GM18907 (cell line): Measurements from ENCODE around the gene CHMP2B.
"Not testable (repeated sequence)": the region's sequence is repeated elsewhere in the genome, so short reads cannot be mapped to it uniquely, and the experiment has no call there.

ENCODE experiments used
- ATAC-seq: cut with Tn5 transposase; IDR thresholded peaks from one replicate; pipeline ENCODE4 v1.9.1; 2021; ENCODE audit warnings: mild to moderate bottlenecking, moderate library complexity; ENCODE audit not compliant: unreplicated experiment

CHMP2B gene

GRCh38 chr3:87228316-87228715 is 1.2 kb downstream of the CHMP2B start:
- no peak for ATAC-seq

- ATAC-seq: no peak
Measured at GRCh38 chr3:87229113-87229512, 2.0 kb downstream of the CHMP2B start.

DNA sequence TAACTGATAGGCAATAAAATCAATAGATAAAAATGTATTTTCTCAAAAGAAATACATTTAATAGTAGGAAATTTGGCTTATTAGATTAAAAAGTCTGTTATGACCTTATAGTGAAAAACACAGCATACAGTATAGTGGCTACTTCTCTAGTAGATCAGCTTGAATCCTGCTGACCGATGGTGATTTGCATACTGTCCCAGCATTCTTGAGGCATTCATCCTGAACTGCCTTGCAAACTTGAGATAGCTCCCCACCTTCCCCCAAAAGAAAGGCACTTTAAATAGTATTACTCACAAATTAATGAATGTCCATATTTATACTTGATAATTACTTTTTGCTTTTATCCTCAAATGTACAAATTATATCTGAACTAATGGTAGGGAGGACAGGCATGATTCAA is 6.7 kb downstream of the CHMP2B start:
- ATAC-seq: no peak

DNA sequence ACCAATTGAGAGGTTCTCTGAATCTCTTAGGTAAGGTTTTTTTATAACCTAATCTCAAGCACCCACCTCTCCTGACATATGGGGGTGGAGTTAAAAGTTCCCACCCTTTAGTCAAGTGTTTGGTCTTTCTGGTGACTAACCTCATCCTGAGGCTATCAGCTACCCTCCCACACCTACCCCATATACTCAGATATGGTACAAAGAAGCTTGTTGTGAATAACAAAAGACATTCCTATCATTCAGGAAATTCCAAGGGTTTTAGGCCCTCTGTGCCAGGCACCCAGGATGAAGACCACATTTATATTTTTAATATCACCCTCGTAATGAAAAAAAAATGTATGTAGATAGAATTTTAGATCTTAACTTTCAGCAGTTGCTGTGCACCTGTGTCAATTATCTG is 9.0 kb downstream of the CHMP2B start:
- ATAC-seq: no peak

DNA sequence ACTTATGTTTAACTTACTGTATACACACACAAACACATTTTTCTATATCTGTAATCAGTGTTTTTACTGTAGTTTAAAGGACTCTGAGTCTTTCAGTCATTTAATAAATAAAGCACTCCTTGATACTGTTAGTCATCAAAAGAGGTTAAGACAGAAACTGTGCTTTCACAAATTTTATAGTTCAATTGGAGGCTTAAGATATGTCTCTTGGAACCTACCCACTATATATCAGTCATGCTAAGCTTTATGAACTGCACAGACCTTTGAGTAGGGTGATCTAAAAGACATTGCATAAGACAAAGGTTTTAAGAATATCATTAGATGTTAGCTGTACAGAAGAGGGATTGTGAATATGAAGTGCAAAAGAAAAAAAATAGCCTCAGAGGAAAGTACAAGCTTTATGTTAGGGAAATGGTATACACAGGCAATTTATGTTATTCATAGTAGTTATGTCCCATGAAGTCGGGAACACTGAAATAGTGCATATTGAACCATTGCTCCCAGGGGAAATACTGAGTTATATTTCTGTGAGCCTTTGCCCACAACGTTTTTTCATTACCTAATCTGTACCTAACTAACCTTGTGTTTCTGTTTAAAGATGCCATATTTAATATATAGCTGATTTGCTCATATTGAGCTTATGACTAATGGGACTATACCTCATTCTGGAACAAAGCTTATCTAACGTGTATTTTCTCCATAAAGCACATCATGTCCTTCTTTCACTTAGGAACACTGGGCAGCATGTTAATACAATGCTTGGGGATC is 19.7 kb downstream of the CHMP2B start:
- no peak for ATAC-seq

- no peak for ATAC-seq
Measured at GRCh38 chr3:87247430-87247773, 20.3 kb downstream of the CHMP2B start.

GRCh38 chr3:87248231-87248630 is 21.1 kb downstream of the CHMP2B start:
- ATAC-seq: not testable (repeated sequence)

- ATAC-seq: no peak
Measured at GRCh38 chr3:87248831-87249230, 21.7 kb downstream of the CHMP2B start.

GRCh38 chr3:87250009-87250408 is 22.9 kb downstream of the CHMP2B start:
- no peak for ATAC-seq

DNA sequence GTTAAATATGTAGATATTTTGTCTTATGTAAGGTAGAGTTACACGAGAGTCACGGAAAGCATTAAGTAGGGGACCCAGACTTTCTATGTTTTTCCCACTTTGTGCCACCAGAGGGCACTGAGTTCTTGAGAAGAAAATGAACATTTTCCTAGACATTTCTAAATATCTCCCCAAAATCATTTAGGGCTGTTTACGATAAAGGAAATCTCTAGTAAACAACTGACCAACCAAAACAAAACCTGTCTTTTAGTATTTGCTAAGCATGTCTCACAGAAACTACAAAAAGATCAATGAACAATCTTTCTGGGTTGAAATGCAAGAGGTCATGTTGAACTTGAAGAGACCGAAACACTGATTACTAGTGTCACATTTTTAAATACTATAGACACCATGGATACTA is 33.2 kb downstream of the CHMP2B start:
- peak; percentile 77 for ATAC-seq

GRCh38 chr3:87261925-87262324 is 34.8 kb downstream of the CHMP2B start:
- ATAC-seq: no peak

DNA sequence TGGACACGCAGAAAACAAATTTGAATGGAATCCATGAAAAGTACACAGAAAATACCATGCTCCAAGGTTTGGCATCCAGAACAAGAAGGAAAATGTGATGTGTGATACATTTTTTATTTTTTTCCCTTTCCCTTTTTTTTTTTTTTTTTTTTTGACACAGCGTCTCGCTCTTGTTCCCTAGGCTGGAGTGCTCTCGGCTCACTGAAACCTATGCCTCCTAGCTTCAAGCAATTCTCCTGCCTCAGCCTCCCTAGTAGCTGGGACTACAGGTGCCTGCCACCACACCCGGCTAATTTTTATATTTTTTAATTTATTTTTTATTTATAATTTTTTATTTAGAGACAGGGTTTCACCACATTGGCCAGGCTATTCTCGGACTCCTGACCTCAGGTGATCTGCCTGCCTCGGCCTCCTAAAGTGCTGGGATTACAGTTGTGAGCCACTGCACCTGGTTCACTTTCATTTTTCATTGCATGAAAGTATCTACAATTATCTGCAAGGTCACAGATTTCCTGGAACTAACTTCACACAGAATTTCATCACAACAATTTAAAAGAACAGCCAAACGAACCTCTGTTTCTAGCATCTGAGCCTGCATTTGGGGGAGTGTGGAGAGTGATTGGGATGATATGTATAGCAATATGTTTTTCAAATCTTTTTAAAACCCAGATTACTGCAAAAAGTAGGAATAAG is 41.0 kb downstream of the CHMP2B start:
- ATAC-seq: no peak

GRCh38 chr3:87268646-87269211 is 41.6 kb downstream of the CHMP2B start:
- no peak for ATAC-seq

DNA sequence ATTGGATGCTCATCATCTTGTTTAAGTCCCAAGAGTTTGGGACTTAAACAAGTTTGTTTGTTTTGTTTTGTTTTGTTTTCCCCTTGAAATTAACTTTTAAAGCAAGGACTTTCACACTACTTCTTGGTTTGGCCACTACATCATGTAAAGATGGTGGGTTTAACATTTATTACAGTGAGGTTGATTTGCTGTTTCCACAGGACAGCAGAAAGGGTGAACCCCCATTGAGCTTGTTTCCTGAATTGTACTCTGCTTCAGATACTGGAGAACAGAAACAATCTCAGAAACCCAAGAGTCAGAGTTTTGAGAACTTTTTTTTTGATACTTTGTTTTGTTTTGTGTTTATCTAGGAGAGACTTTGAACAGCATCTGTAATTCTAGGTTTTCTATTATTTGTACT is 42.6 kb downstream of the CHMP2B start:
- no peak for ATAC-seq

DNA sequence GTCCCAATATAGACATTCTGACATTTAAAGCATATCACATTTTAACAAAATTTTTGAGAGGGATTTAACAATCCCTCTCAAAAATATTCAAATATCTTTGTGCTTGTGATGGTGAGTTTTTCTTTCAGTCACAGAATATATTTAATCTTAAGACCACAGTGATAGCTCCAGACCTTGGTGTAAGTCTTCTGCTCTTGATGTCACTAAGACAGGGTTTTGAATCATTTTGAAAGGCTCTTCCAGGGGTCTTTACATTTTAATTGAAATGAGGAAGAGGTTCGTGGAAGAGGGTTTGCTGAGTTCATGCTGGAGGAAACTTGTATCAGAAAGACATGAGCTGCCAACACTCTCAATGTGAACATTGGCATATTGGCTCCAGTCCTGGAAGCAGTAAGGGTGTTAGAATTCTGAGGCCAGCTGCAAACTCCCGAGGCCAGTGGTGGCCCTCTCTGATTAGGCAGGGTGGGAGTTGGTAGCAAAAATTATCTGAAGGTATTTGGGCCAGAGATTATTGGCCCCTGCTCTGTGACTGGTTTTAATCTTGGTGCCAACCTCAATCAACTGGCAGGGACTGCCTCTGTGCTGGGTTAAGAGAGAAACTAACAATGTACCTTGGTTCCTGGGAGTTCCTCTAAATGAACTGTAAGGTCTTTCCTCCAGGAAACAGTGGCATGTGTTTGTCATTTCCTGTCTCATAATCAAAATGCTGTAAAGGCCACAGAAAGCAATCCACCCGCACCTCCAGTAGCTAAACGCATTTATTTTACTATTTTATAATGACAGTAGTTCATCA is 44.0 kb downstream of the CHMP2B start:
- ATAC-seq: no peak

GRCh38 chr3:87272718-87273341 is 45.7 kb downstream of the CHMP2B start:
- ATAC-seq: peak; percentile 83

GRCh38 chr3:87276484-87276883 is 49.4 kb downstream of the CHMP2B start, which contains the start of gene POU1F1:
POU1F1 (minus strand) TSS chr3:87276584; CDS start chr3:87276462, 122 bp downstream.
- ATAC-seq: no peak

DNA sequence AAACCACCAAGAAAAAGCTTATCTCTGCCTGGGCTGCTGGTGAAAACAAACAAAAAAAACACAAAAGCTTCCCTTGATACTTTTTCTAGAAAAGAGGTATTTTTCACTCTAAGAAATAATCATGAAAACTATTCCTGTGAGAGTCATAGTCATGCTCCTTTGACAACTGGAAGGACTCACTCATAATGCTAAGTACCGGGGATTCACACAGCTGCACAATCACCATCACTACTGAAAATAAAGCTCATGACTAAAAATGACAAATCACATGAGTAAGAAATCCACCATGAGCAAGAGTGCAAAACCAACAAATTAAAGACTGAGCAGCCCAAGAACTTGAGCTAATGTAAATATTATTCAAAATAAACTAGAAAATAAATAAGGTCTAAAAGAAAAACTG is 59.9 kb downstream of the CHMP2B start:
- peak; percentile 62 for ATAC-seq

- ATAC-seq: no peak
Measured at GRCh38 chr3:87288446-87288845, 61.3 kb downstream of the CHMP2B start.

DNA sequence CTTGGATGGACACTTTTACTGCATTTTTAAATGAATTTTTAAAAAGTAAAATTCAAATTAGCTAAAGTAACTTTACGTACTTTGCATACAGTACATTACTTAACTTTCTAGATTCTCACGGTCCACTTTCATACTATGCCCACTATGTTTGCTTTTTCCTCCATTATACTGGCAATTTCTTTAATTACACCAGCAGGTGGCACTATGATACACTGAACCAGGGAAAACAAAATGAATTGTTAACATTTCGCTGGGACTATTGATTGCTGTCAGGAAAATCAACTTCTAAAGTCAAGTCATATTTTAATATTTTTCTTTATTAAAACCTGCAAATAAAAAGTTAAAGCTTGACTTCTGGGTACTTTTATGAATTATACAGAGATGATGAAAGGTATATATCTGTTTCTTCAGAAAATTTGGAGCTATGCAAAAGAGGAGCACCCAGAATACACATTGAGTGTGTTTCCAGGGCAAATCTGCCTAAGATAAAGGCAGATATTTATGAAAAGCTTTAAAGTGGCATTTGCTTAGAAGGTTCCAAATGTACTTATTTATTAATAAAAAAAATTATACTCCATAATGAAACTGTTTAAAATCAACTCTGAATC is 71.1 kb downstream of the CHMP2B start:
- ATAC-seq: peak; percentile 91
